Activated B cell treated with CpG ODN at 0.5 μM for 24 hours (primary cell): ENCODE results near the gene TRHDE. TPM values are rescaled to one million over a fixed set of nuclear protein-coding genes. Genes with fewer than 3 reads are reported as not detected.

Experiments
- ATAC-seq: fragments of 200-7000 bp; cut with Tn5 transposase; one replicate; pipeline ENCODE4 v1.10.0; 2021; ENCODE audit warnings: low read depth, mild to moderate bottlenecking, moderate library complexity
- CTCF ChIA-PET: fragments of 350-600 bp; sonication (Branson Sonifier 250); formaldehyde crosslinking; loops from one replicate; lab custom pipeline; 2021; ENCODE audit warnings: antibody characterized with exemption; lab: Charles Lee
- POLR2A ChIA-PET: fragments of 350-600 bp; sonication (Branson Sonifier 250); formaldehyde crosslinking; loops from one replicate; lab custom pipeline; 2021; ENCODE audit warnings: antibody characterized with exemption; lab: Charles Lee
- DNase-seq: peaks from one replicate; pipeline ENCODE4 v3.0.0; 2022
- H3K27ac Mint-ChIP-seq: one replicate; pipeline ENCODE4 v1.8.0; 2020; ENCODE audit warnings: mixed read lengths
- H3K27me3 Mint-ChIP-seq: one replicate; pipeline ENCODE4 v1.8.0; 2021; ENCODE audit warnings: mixed read lengths
- H3K36me3 Mint-ChIP-seq: one replicate; pipeline ENCODE4 v1.8.0; 2021; ENCODE audit warnings: low read depth, mixed read lengths
- H3K4me1 Mint-ChIP-seq: one replicate; pipeline ENCODE4 v1.8.0; 2021; ENCODE audit warnings: mixed read lengths
- H3K4me3 Mint-ChIP-seq: one replicate; pipeline ENCODE4 v1.8.0; 2020; ENCODE audit warnings: mild to moderate bottlenecking, mixed read lengths
- H3K9me3 Mint-ChIP-seq: one replicate; pipeline ENCODE4 v1.8.0; 2020; ENCODE audit warnings: mixed read lengths
- intact Hi-C: fragments of 100-400 bp; cut with micrococcal nuclease; formaldehyde crosslinking; loops from one replicate; pipeline ENCODE4 v1.15.1; 2024
- total RNA-seq: library from RNA; stranded (reverse); gene quantifications from 2 replicates; pipeline ENCODE4 v1.2.3, GENCODE V29; 2022
- TF ChIP-seq, protein P1 (sequence below): fragments of 200-600 bp; IDR thresholded peaks from one replicate; pipeline ENCODE4 v1.8.0; 2022; ENCODE audit warnings: antibody characterized with exemption, mild to moderate bottlenecking

TRHDE gene
- total RNA-seq, 1 donor from 2014 or later = not detected

DNA sequence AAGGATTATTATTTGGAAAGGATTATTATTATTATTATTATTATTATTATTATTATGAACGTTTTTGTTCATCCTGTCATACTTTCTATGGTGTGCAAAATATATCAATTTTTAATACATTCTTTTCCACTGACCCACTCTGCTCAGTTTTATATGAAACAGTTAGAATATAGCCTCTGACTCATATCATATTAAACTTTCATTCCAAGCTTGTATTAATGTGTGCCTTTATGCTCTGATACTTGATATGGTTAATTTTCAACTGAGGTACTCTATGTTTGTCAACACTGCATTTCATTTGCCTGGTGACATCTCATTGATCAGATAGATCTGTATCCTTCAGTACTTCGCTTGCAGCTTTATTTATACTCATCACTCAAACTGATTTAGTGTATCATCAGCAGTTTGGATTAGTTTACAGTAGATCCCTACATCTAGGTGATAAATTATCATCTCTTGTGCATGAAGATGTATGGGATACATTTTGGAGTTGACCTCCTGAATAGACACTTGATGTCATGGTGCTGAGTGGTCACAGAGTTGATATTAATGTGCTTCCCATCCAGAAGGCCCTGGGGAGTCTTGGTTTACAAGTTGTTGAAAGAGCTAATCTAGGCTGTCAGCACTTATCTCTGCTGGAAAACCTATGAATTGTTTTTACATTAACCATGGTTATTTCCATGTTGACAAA lies 271.8 kb downstream of the TRHDE start:
- ChIA-PET CTCF (no interaction called here), POLR2A (no interaction called here)
- intact Hi-C loops = no loop called here
- ATAC-seq = no peak
- Mint-ChIP-seq H3K27me3 (no peaks in the 10 kb centered on the region), H3K27ac (no peak overlapping the region), H3K4me1 (no peaks in the 10 kb centered on the region), H3K9me3 (no peaks in the 10 kb centered on the region), H3K36me3 (no peaks in the 10 kb centered on the region), H3K4me3 (no peak overlapping the region)
- TF ChIP-seq, protein P1, sequence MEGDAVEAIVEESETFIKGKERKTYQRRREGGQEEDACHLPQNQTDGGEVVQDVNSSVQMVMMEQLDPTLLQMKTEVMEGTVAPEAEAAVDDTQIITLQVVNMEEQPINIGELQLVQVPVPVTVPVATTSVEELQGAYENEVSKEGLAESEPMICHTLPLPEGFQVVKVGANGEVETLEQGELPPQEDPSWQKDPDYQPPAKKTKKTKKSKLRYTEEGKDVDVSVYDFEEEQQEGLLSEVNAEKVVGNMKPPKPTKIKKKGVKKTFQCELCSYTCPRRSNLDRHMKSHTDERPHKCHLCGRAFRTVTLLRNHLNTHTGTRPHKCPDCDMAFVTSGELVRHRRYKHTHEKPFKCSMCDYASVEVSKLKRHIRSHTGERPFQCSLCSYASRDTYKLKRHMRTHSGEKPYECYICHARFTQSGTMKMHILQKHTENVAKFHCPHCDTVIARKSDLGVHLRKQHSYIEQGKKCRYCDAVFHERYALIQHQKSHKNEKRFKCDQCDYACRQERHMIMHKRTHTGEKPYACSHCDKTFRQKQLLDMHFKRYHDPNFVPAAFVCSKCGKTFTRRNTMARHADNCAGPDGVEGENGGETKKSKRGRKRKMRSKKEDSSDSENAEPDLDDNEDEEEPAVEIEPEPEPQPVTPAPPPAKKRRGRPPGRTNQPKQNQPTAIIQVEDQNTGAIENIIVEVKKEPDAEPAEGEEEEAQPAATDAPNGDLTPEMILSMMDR = no peak
- DNase-seq = no peak

DNA sequence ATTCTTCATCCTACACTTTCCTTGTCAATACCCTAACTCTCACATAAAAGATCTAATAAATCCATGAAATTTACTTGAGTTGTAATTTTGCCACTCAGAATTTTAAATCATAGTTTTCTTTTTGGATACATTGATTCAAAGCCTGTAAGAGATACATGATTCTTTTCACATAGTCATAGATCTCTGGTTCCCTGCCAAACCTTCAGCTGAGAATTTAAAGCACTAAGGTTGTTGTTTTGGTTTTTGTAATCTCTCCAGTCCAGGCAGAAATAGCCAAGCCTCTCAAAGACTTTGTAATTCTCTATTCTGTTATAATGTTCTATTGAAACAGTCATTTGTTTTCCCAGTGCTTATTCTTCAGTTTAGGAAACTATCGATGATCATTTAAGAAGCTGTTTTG lies 273.9 kb downstream of the TRHDE start:
- CTCF ChIA-PET = no interaction called here
- no peaks in the 10 kb centered on the region for H3K27me3 Mint-ChIP-seq
- DNase-seq (no peak), ATAC-seq (no peak)
- POLR2A ChIA-PET = no interaction called here
- intact Hi-C loops = no loop called here
- no peaks in the 10 kb centered on the region for H3K4me1 Mint-ChIP-seq
- H3K36me3 Mint-ChIP-seq = no peaks in the 10 kb centered on the region
- TF ChIP-seq, protein P1 = no peak
- H3K27ac Mint-ChIP-seq = no peak overlapping the region
- no peak overlapping the region for H3K4me3 Mint-ChIP-seq
- no peaks in the 10 kb centered on the region for H3K9me3 Mint-ChIP-seq

DNA sequence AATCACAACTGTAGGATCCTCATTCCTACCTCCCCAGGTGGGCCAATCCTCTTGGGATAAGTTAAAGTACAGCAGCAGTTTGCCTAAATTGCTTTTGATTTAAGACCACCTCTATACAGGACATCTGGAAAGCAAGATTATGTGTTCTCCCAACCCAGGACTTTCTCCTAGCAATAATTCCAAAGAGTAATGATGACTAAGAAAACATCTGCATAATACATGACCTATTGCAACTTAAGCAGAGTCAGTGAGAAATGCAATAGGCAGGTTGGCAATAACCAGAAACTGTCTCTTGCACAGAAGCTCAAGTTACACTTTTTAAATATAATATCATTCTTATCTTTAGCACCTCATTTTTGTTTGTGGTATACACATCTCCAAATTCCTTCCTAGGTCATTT lies 275.4 kb downstream of the TRHDE start:
- Mint-ChIP-seq H3K4me3 (no peak overlapping the region), H3K4me1 (no peaks in the 10 kb centered on the region), H3K27ac (no peak overlapping the region), H3K36me3 (no peaks in the 10 kb centered on the region), H3K27me3 (no peaks in the 10 kb centered on the region), H3K9me3 (no peaks in the 10 kb centered on the region)
- ChIA-PET CTCF (no interaction called here), POLR2A (no interaction called here)
- DNase-seq (no peak), ATAC-seq (no peak)
- TF ChIP-seq, protein P1 = no peak
- intact Hi-C loops = no loop called here

DNA sequence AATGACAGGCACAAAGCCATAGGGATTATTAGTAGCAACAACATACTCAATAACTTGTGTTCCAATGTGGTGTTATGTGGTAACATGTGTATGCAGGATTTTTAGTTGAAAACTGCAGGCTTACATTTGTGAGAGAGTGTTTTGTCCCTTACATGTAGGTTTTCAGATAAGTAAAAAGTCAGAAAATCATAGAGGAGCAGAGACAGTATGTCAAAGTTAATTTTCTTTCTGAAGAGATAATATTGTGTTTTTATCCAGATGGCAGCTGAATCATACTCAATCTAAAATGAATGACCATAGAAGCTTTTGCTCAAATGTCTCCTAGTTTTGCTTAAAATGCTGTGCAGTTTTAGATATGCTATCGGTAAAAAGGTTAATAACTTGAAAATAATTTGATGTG lies 277.0 kb downstream of the TRHDE start:
- TF ChIP-seq, protein P1 = no peak
- ATAC-seq (no peak), DNase-seq (no peak)
- ChIA-PET POLR2A (no interaction called here), CTCF (no interaction called here)
- no peak overlapping the region for H3K27ac Mint-ChIP-seq
- no peaks in the 10 kb centered on the region for H3K27me3 Mint-ChIP-seq
- no peaks in the 10 kb centered on the region for H3K36me3 Mint-ChIP-seq
- no peak overlapping the region for H3K4me3 Mint-ChIP-seq
- no peaks in the 10 kb centered on the region for H3K9me3 Mint-ChIP-seq
- intact Hi-C loops = no loop called here
- H3K4me1 Mint-ChIP-seq = no peaks in the 10 kb centered on the region

DNA sequence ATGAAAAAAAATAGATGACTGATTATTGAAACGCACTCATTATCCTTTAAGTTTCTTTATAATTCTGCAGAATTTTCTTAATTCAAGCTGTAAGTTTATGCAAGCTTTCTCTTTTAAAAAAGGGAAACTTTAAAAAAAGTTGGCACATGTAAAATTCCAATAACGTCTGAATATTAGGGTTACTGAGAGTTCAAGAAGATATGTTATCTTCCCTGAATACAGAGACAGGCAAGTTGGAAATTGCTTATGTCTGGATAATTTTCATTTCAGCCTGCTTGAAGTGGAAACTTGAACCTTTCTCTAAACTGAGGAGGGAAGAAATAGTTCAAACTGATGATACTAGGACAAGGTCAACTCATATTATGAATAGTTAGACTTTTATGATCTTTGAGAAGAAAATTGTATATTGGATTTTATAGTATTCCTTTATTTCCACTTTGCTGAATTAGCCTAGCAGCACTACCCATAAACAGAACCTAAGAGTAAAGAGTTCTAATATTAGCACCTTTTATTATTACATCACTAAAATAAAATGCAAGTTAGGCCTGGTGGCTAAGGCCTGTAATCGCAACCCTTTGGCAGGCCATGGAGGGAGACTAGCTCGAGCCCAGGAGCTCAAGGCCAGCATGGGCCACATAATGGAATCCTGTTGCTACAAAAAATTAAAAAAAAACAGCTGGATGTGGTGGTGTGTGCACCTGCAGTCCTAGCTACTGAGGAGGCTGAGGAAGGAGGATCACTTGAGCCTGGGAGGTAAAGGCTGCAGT lies 288.0 kb downstream of the TRHDE start:
- intact Hi-C loops = no loop called here
- no peak for DNase-seq
- ChIA-PET CTCF (no interaction called here), POLR2A (no interaction called here)
- no peak for ATAC-seq
- Mint-ChIP-seq H3K9me3 (peaks cover under 1% of the 10 kb centered on the region), H3K36me3 (no peaks in the 10 kb centered on the region), H3K4me3 (no peak overlapping the region), H3K27ac (no peak overlapping the region), H3K4me1 (no peaks in the 10 kb centered on the region), H3K27me3 (no peaks in the 10 kb centered on the region)
- TF ChIP-seq, protein P1 = no peak
